ENCODE data around the gene B4GALNT1.
A peak's percentile ranks its signal among the peaks of the same experiment; 100 is the strongest.

The B4GALNT1 gene

DNA sequence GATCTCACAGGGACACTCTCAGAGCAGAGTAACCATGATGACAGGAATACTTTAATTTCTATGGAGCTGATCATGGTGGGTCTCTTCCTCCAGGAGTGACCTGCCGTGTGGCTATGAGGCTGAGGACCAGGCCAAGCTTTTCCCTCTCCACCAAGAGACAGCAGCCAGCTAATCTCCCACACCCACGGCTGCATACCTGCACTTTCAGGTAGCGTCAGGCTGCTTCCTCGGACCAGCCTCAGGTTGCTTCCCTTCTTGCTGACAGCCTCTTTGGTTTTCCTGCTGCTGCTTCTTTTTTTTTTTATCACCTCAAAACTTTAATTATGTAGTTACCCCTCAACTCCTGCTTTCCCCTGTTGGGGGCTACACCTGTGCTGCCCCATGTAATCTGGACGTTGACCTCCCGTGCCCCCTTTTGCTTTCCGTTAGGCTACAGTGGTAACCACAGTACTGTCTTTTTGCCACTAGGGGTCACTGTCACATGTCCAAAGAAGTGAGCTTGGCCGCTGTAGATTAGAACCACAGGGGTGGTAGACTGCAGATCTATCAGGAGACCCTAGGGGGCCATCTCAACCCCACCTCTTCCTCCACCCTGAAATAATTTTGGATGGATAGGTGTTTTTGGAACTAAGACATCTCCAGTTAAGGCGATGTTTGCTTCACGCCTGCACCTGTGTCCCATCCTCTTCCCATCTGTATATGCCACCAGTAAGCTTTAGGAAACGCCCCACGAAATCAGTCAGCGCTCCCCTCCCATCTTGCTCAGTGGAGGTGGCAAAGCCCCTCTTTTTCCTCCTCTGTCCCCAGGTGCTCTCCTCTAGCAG is 49.8 kb downstream of the B4GALNT1 start:
- peak; percentile 38 for DNase-seq

DNA sequence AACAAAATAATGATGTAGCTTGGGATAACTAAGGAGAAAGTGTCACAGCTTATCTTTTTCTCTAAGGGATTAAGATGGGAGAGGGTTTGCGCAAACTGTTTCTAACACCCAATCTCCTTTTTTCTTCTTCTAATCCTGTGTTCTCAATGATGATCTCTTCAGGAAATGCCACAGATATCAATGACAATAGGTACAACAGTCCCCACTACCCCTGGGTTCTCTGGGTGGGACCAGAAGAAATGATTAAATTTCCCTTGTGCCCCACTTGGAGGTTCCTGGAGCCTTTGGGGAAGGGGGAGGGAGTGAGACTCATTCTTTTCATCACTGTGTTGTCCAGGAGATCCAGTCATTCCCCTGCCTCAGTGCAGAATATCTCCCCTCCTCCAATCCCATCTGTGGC is 50.6 kb downstream of the B4GALNT1 start:
- DNase-seq: no peak

DNA sequence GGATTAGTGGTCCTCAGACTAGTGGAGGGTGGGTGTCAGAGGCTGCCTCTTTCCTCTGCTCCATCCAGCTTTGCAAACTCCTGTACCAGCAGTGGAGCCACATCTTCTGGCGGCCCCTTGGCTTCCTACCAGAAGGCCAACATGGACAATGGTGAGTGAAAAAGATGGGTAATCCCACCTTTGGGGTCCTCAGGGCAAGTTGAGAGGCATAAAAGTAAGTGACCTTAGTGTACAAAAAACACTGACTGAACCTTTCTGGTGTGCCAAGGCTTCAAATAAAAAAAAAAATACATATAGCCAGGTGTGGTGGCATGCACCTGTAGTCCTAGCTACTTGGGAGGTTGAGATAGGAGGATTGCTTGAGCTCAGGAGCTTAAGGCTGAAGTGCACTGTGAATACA is 51.2 kb downstream of the B4GALNT1 start:
- no peak for DNase-seq

DNA sequence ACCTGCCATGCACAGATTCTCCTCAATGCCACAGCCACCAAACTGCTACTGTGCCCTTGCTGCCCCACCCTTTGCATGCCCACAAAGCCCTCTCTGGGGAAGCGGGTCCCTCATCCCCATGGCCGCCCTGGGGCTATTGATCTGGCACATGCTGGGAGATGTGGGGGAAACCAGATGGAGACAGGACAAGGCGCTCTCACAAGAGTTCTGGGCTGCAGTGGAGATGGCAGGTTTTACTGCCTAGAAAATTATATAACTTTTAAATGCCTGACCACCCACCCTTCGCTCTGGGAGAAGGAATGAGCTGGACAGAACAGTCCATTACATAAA is 52.6 kb downstream of the B4GALNT1 start:
- DNase-seq: no peak

DNA sequence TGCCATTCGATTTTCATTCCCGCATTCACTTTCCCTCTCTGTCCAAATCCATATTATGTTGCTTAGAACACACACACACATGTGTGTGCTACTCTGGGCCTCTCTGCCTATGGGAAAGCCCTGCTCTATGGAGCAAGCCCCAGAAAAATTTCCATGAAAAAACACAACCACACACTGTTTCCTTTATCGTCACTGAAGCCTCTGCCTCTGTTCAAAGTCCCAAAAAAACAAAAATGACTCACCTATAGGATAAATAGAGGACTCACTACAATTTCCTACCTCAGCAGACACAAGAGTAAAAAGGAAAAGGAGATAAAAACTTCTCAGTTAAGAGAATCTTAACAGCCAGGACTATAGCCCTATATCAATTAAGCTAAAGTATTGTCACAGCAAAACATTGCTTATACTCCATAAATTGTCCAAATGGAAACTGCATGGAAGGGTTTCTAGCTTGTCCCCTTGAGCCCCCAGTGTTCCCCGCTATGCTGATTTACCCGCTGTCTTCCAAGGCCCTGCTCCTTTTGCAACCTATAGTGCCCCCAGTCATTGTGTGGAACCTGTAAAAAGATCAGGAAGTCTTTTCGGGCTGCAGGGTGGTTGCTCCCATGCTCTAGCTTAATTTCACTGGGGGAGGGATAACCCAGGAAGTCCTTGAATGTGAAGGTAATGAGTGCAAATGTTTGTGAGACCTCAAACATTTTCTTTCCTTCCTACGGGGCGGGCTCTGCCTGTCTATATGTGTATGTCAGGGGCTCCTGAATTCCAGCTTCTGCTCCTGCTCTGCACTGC is 53.1 kb downstream of the B4GALNT1 start:
- DNase-seq: no peak

DNA sequence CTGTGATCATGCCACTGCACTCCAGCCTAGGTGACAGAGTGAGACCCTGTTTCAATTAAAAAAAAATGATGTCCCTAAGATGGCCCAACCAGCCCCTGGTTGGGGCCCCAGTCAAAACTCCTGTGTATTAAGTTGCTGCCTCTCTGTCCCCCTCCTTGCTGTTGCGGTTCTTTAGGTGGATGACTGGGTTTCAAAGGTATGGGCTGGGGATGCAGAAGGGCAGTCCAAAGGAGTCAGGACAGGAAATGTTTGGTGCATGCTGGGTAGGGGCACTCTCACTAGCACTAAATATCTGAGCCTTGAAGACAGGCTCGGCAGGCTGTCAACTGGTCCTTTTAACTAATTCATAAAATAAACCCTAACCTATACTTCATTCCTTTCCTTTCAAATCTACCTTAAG is 54.0 kb downstream of the B4GALNT1 start:
- no peak for DNase-seq

DNA sequence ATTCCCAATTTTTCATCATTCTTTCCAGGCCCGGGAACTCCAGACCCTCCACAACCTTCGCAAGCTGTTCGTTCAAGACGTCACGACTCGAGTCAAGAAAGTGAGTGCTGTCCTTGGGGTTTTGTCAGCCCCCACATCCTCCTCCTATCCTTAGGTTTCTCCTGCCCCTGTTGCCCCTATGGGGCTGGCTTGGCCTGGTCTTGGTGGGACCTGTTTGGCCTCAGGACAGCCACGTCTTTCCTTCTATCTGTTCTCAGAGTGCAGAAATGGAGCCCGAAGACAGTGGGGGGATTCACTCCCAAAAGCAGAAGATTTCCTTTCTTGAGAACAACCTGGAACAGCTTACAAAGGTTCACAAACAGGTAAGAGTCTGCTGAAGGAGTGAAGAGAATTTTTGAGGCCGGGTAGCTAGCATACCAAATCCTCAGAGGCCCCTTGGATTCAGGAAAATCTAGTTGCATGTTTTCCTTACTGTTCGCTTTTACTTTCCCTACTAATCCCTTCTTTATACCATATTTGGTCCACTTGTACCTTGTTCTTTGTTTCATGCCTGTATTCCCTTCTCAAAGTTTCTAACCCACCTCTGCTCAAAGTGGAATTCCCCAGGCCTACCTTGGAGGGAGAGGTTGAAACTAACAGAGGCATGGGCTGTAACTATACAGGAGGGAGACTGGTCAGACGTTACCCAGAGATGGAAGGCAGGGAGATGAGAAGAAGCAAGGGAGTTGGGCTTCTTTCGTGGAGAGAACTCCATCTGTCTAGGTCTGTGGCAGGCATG is 54.8 kb downstream of the B4GALNT1 start:
- no peak for DNase-seq

DNA sequence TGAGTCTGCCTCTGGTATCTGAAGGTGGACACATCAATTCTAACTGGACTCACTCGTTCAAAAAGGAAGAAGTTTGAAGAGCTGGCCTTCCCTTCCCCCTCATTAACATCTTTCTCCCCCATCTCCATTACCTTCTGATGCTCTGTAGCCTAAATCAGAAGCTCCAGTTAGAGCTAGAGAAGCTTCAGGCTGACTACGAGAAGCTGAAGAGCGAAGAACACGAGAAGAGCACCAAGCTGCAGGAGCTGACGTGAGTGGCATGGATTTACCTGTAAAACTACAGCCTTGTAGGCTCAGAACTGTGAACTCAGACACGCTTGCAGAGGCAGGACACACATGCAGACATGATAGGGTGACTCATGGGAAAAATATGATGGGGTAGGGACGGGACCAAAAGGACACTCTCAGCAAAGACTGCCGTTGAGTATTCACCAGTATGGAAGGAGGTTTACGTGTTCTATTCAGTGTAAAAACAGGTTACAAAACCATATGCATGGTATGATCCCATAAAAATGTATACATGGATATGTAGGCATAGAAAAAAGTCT is 56.3 kb downstream of the B4GALNT1 start:
- no peak for DNase-seq
